OCI-LY1 (cell line): ENCODE data around the gene NEMP1.
"Not testable (repeated sequence)": the region's sequence is repeated elsewhere in the genome, so short reads cannot be mapped to it uniquely, and the experiment has no call there.

Experiments
- H2AFZ ChIP-seq: fragments of 200-600 bp; sonication (generic), shearing (Covaris generic); 2 replicates; pipeline ENCODE4 v1.6.0; 2014; ENCODE audit warnings: antibody characterized with exemption, mild to moderate bottlenecking, low read length
- H3F3A ChIP-seq: fragments of 200-600 bp; sonication (generic), shearing (Covaris generic); 2 replicates; pipeline ENCODE4 v1.6.0; 2014; ENCODE audit warnings: mild to moderate bottlenecking, antibody characterized with exemption, low read length, moderate library complexity; ENCODE audit not compliant: insufficient read depth
- H3K27ac ChIP-seq: fragments of 200-600 bp; sonication (generic); 2 replicates; pipeline ENCODE4 v1.5.1; 2014; ENCODE audit warnings: low read length, mixed run types, mild to moderate bottlenecking, low read depth; ENCODE audit not compliant: poor library complexity, severe bottlenecking
- H3K27me3 ChIP-seq: fragments of 200-600 bp; sonication (generic); 2 replicates; pipeline ENCODE4 v1.6.0; 2014; ENCODE audit warnings: antibody characterized with exemption, mild to moderate bottlenecking, low read length, moderate library complexity; ENCODE audit not compliant: insufficient read depth
- H3K36me3 ChIP-seq: fragments of 200-600 bp; sonication (generic); 2 replicates; pipeline ENCODE4 v1.6.1; 2014; ENCODE audit warnings: mild to moderate bottlenecking, antibody characterized with exemption, low read length, moderate library complexity, mixed read lengths; ENCODE audit not compliant: insufficient read depth
- H3K4me1 ChIP-seq: fragments of 200-600 bp; sonication (generic); 2 replicates; pipeline ENCODE4 v1.5.1; 2014; ENCODE audit warnings: mild to moderate bottlenecking, low read length, moderate library complexity; ENCODE audit not compliant: insufficient read depth, severe bottlenecking
- H3K4me2 ChIP-seq: fragments of 200-600 bp; sonication (generic), shearing (Covaris generic); 2 replicates; pipeline ENCODE4 v1.6.1; 2014; ENCODE audit warnings: low read length
- H3K4me3 ChIP-seq: fragments of 200-600 bp; sonication (generic); 2 replicates; pipeline ENCODE4 v1.5.1; 2014; ENCODE audit warnings: low read length, low read depth, mild to moderate bottlenecking, mixed read lengths; ENCODE audit not compliant: poor library complexity, severe bottlenecking
- H3K79me2 ChIP-seq: fragments of 200-600 bp; shearing (Covaris generic); 2 replicates; pipeline ENCODE4 v1.6.1; 2016; ENCODE audit warnings: mixed run types, low read length, mixed read lengths; ENCODE audit not compliant: insufficient read depth
- H3K9ac ChIP-seq: fragments of 200-600 bp; sonication (generic), shearing (Covaris generic); 2 replicates; pipeline ENCODE4 v1.6.1; 2014; ENCODE audit warnings: mild to moderate bottlenecking, low read length, mixed read lengths
- H3K9me2 ChIP-seq: fragments of 200-600 bp; sonication (generic), shearing (Covaris generic); 2 replicates; pipeline ENCODE4 v1.6.1; 2014; ENCODE audit warnings: low read depth, mild to moderate bottlenecking, low read length, mixed read lengths
- H3K9me3 ChIP-seq: fragments of 200-600 bp; shearing (Covaris generic); 2 replicates; pipeline ENCODE4 v1.6.1; 2014; ENCODE audit warnings: low read length, mixed read lengths
- H4K20me1 ChIP-seq: fragments of 200-600 bp; sonication (generic), shearing (Covaris generic); 2 replicates; pipeline ENCODE4 v1.6.0; 2016; ENCODE audit warnings: mild to moderate bottlenecking, low read length; ENCODE audit not compliant: insufficient read depth
- CTCF ChIP-seq: fragments of 200-600 bp; sonication (generic), shearing (Covaris generic); IDR thresholded peaks from 2 replicates; pipeline ENCODE4 v1.5.1; 2017; ENCODE audit warnings: mild to moderate bottlenecking, antibody characterized with exemption, low read length, moderate library complexity, mixed read lengths
- EZH2 ChIP-seq: fragments of 200-600 bp; sonication (generic), shearing (Covaris generic); IDR thresholded peaks from 2 replicates; pipeline ENCODE4 v1.8.0; 2017; ENCODE audit warnings: borderline replicate concordance, mixed run types, mild to moderate bottlenecking, antibody characterized with exemption, low read length, moderate library complexity, mixed read lengths

Gene NEMP1

GRCh38 chr12:57027805-57028153 lies 50.8 kb downstream of the NEMP1 start:
- H3K27me3 ChIP-seq = peaks cover 15% of the 10 kb centered on the region; the same call in 1 of the 2 replicates
- H4K20me1 ChIP-seq = no peaks in the 10 kb centered on the region
- no peaks in the 10 kb centered on the region for H3K9me2 ChIP-seq
- no peak overlapping the region for H3K27ac ChIP-seq
- TF ChIP-seq EZH2 (no peak), CTCF (no peak)
- H3K4me2 ChIP-seq = no peak overlapping the region
- no peaks in the 10 kb centered on the region for H3K9me3 ChIP-seq
- no peaks in the 10 kb centered on the region for H3K79me2 ChIP-seq
- H3K36me3 ChIP-seq = no peaks in the 10 kb centered on the region
- no peak overlapping the region; the same call in 1 of the 2 replicates for H3K9ac ChIP-seq
- no peak overlapping the region for H3K4me3 ChIP-seq
- H3K4me1 ChIP-seq = peaks cover 22% of the 10 kb centered on the region
- no peak overlapping the region for H2AFZ ChIP-seq
- no peaks in the 10 kb centered on the region for H3F3A ChIP-seq

DNA sequence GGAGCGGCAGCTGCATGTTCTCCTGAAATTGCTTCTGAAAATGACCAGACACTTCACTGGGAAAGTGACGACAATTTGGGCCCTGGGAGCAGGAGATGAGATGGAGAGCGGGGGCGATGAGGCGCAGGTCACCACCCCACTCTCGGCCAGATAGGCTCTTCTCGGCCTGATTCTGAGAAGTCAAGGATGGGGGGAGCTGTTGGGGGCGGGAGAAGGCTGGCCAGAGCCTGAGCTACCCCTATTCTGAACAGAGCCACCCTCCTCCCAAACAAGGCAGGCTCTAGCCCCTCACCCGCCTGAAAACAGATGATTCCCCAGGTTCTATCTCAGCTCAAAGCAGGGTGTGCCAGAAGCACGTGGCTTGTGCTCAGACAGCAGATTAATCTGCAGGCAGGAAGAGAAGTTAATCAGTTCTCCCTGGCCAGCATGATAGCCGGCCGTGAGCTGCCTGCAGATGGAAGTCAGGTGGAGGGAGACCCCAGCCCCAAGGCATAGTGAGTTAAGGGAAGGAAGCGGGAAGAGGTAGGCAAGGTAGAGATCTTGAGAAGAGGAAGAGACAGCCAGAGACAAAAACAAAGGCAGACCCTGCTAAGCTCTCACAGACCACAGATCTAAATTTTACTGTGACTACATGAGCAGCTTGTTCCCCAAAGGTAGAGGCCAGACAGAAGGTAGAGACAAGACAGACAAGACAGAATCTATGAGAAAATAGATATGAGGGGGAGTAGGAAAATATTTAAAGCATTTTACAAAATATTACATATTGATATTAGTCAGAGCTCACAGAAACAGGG lies 51.4 kb downstream of the NEMP1 start:
- H4K20me1 ChIP-seq = no peaks in the 10 kb centered on the region
- no peaks in the 10 kb centered on the region for H3K9me2 ChIP-seq
- H3K79me2 ChIP-seq = no peaks in the 10 kb centered on the region
- TF ChIP-seq CTCF (no peak), EZH2 (no peak)
- H3K27me3 ChIP-seq = peaks cover 15% of the 10 kb centered on the region; the same call in 1 of the 2 replicates
- H3K4me3 ChIP-seq = no peak overlapping the region
- no peak overlapping the region; the same call in 1 of the 2 replicates for H3K9ac ChIP-seq
- no peak overlapping the region for H2AFZ ChIP-seq
- H3K4me2 ChIP-seq = no peak overlapping the region
- peaks cover 22% of the 10 kb centered on the region for H3K4me1 ChIP-seq
- H3K27ac ChIP-seq = no peak overlapping the region
- no peaks in the 10 kb centered on the region for H3F3A ChIP-seq
- no peaks in the 10 kb centered on the region for H3K36me3 ChIP-seq
- H3K9me3 ChIP-seq = no peaks in the 10 kb centered on the region

- no peaks in the 10 kb centered on the region for H3K36me3 ChIP-seq
- no peak for TF ChIP-seq CTCF
- TF ChIP-seq EZH2 = no peak
- H3F3A ChIP-seq = no peaks in the 10 kb centered on the region
- H3K4me2 ChIP-seq = no peak overlapping the region
- no peak overlapping the region for H3K27ac ChIP-seq
- peaks cover 15% of the 10 kb centered on the region; the same call in 1 of the 2 replicates for H3K27me3 ChIP-seq
- no peaks in the 10 kb centered on the region for H3K9me3 ChIP-seq
- no peak overlapping the region for H3K9ac ChIP-seq
- no peak overlapping the region for H3K4me3 ChIP-seq
- peaks cover 9% of the 10 kb centered on the region for H3K4me1 ChIP-seq
- no peaks in the 10 kb centered on the region for H3K79me2 ChIP-seq
- no peaks in the 10 kb centered on the region for H3K9me2 ChIP-seq
- no peak overlapping the region for H2AFZ ChIP-seq
- H4K20me1 ChIP-seq = no peaks in the 10 kb centered on the region
These were observed 53.4 kb downstream of the NEMP1 start for GRCh38 chr12:57025196-57025595.

DNA sequence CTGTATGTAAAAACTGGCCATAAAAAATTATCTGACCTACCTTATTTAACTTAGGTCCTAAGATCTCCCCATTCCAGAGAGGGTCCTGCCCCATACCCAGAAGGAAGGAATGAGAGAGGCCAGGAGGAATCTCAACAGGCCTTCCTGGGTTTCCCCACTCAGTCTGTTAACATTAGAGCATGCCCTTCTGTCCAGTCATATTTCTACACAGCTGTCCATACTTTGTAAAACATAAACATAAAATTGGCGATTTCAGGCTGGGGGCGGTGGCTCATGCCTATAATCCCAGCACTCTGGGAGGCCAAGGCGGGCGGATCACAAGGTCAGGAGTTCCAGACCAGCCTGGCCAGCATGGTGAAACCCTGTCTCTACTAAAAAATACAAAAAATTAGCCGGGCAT lies 56.3 kb downstream of the NEMP1 start:
- H3K9ac ChIP-seq, H2AFZ ChIP-seq, H3K27me3 ChIP-seq, H3K9me2 ChIP-seq, H3K4me2 ChIP-seq, H3F3A ChIP-seq, H3K4me3 ChIP-seq, H3K36me3 ChIP-seq, H3K27ac ChIP-seq, H3K79me2 ChIP-seq, H3K9me3 ChIP-seq, H3K4me1 ChIP-seq, H4K20me1 ChIP-seq: not testable (repeated sequence)
